ENCODE results near the gene DUSP7. TPM values are rescaled to one million over a fixed set of nuclear protein-coding genes. Genes with fewer than 3 reads are reported as not detected.

Gene DUSP7
- total RNA-seq, 1 experiment from 2014 or later: 16.6 TPM

DNA sequence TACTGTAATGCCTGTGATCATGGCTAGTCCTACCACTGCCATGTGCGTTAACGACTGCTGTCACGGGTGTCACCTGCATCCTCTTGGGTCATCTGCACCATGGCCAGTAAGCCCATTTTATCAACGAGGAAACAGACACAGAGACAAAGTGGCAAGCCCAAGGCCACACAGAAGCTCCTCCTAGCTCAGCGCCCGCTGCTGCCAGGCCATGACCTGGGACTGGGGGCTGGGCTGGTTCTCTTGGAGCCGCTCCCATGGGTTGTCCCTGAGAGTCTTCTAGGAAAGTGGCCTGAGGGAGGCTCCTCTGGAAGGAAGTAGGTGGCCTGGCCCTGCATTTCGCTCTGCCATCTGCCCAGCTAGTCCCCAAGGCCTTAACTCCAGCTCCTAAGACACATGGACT lies 4.9 kb downstream of the DUSP7 start (continued):
- TF ChIP-seq, protein P1, sequence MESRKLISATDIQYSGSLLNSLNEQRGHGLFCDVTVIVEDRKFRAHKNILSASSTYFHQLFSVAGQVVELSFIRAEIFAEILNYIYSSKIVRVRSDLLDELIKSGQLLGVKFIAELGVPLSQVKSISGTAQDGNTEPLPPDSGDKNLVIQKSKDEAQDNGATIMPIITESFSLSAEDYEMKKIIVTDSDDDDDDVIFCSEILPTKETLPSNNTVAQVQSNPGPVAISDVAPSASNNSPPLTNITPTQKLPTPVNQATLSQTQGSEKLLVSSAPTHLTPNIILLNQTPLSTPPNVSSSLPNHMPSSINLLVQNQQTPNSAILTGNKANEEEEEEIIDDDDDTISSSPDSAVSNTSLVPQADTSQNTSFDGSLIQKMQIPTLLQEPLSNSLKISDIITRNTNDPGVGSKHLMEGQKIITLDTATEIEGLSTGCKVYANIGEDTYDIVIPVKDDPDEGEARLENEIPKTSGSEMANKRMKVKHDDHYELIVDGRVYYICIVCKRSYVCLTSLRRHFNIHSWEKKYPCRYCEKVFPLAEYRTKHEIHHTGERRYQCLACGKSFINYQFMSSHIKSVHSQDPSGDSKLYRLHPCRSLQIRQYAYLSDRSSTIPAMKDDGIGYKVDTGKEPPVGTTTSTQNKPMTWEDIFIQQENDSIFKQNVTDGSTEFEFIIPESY (IDR thresholded peaks at IDR 0.05; ENCODE audit: extremely low read depth, insufficient replicate concordance, low read length): no peak
- no peak for TF ChIP-seq SRF (IDR thresholded peaks at IDR 0.05; ENCODE audit: low read depth)
- no peak for TF ChIP-seq TCF7L2 (IDR thresholded peaks at IDR 0.05; ENCODE audit: borderline replicate concordance, extremely low read depth, insufficient read depth, insufficient read length)
- TF ChIP-seq SP1 (IDR thresholded peaks at IDR 0.05; ENCODE audit: low read depth): no peak
- no peak for TF ChIP-seq SIN3A (IDR thresholded peaks at IDR 0.05; ENCODE audit: low read depth)

DNA sequence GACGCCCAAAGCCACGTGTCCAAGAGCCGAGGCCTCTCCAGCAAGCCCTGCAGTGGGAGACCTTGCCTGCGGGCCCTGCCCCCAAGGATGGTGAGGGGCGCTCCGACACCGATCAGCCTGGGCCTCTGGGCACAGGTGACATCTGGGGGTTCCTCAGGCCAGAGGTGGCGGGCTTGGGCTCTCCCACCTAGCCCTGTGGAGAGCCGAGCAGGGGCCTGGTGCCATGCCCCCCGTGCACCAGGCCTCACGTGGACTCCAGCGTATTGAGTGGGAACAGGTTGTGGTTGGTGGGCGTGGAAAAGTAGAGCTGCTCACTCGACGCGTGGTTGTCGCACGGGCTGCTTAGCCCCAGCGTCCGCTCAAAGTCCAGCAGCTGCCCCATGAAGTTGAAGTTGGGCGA lies 5.8 kb downstream of the DUSP7 start:
- H3K9me3 ChIP-seq (ENCODE audit: control insufficient read depth in 1 of 2, insufficient read depth in 1 of 2, low read depth in 1 of 2, low read length in 2 of 2): no peaks in the 10 kb centered on the region
- TF ChIP-seq RAD21 (IDR thresholded peaks at IDR 0.05; ENCODE audit: low read depth) (no peak), SIN3A (IDR thresholded peaks at IDR 0.05; ENCODE audit: low read depth) (no peak), TCF7L2 (IDR thresholded peaks at IDR 0.05; ENCODE audit: borderline replicate concordance, extremely low read depth, insufficient read depth, insufficient read length) (no peak), EGR1 (IDR thresholded peaks at IDR 0.05; ENCODE audit: low read depth) (no peak)
- TF ChIP-seq, protein P2, sequence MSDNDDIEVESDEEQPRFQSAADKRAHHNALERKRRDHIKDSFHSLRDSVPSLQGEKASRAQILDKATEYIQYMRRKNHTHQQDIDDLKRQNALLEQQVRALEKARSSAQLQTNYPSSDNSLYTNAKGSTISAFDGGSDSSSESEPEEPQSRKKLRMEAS (IDR thresholded peaks at IDR 0.05): no peak
- H3K9me2 ChIP-seq (ENCODE audit: insufficient read depth): no peaks in the 10 kb centered on the region
- peaks cover 49% of the 10 kb centered on the region for H3K79me2 ChIP-seq (ENCODE audit: insufficient read depth, low read length)
- H3K4me3 ChIP-seq (replicated peaks in 1 of 2; ENCODE audit: low read depth in 1 of 2, low read length in 2 of 2): no peak overlapping the region
- ATAC-seq (no peak), DNase-seq (ENCODE audit: low read depth, low spot score) (no peak)
- no peak overlapping the region for H3K27ac ChIP-seq (ENCODE audit: low read depth, low read length)
- no TSS peak for BruUV-seq (replicated peaks)
- H2AFZ ChIP-seq (ENCODE audit: low read depth, low read length, poor library complexity, severe bottlenecking): no peak overlapping the region
- no peaks in the 10 kb centered on the region for H4K20me1 ChIP-seq (ENCODE audit: insufficient read depth)
- intact Hi-C loops (cut with micrococcal nuclease): loop anchor here (5.0 kb wide), 1 partner anchor 92 kb away; no protein-coding TSS in a partner anchor
- ChIA-PET RAD21 (ENCODE audit: low non-redundant PET in 1 of 2, low total read pairs in 2 of 2, uncharacterized antibody in 2 of 2, unreplicated experiment in 2 of 2) (no interaction called here), CTCF (no interaction called here), POLR2A (no interaction called here)
- no peak overlapping the region for H3K4me2 ChIP-seq (ENCODE audit: low read length)
- H3K36me3 ChIP-seq (ENCODE audit: control insufficient read depth in 1 of 2, insufficient read depth in 2 of 2, low read length in 2 of 2): peaks cover 13 to 42% of the 10 kb centered on the region in 2 experiments; a peak in 2 of 4 replicates
- H3K4me1 ChIP-seq (ENCODE audit: control insufficient read depth in 1 of 2, insufficient read depth in 2 of 2, low read length in 2 of 2): peaks cover 38 to 57% of the 10 kb centered on the region in 2 experiments
- no peak overlapping the region for H3K9ac ChIP-seq (ENCODE audit: low read length)
- no peaks in the 10 kb centered on the region for H3K27me3 ChIP-seq (ENCODE audit: insufficient read depth, low read length)

Measured in HCT116 (cell line).